Heart left ventricle (tissue), 16 donors: ENCODE results near the gene MCM10. TPM values are rescaled to one million over a fixed set of nuclear protein-coding genes. Genes with fewer than 3 reads are reported as not detected.

Source experiments
- ATAC-seq, 4 donors: fragments of 200-7000 bp; cut with Tn5 transposase; one replicate each; pipeline ENCODE4 v1.9.1; 2020 to 2022; ENCODE audit warnings: moderate library complexity in 4 of 4, mild to moderate bottlenecking in 3 of 4, moderate number of reproducible peaks in 1 of 4
- DNase-seq, 5 donors: peaks; one replicate each; pipeline ENCODE4 v3.0.0-alpha.2; 2020
- H3K27ac ChIP-seq, 12 donors: fragments of 200-600 bp; sonication (generic) in 4 of 12; one replicate each; pipeline versions ENCODE4 v1.5.0 to v1.8.0; 2016 to 2022; ENCODE audit warnings: mild to moderate bottlenecking in 2 of 12
- H3K27me3 ChIP-seq, 9 donors: fragments of 200-600 bp; sonication (generic) in 2 of 9; one replicate each; pipeline versions ENCODE4 v1.5.1 to v1.8.0; 2016 to 2022; ENCODE audit warnings: mild to moderate bottlenecking in 3 of 9
- H3K36me3 ChIP-seq, 9 donors: fragments of 200-600 bp; sonication (generic) in 2 of 9; one replicate each; pipeline versions ENCODE4 v1.5.0 to v1.8.0; 2018 to 2022; ENCODE audit warnings: mild to moderate bottlenecking in 2 of 9
- H3K4me1 ChIP-seq, 12 donors: fragments of 200-600 bp; sonication (generic) in 4 of 12; one replicate each; pipeline versions ENCODE4 v1.5.0 to v1.8.0; 2016 to 2022; ENCODE audit warnings: mild to moderate bottlenecking in 3 of 12
- H3K4me3 ChIP-seq, 12 donors: fragments of 200-600 bp; sonication (generic) in 4 of 12; one replicate each; pipeline versions ENCODE4 v1.5.0 to v1.8.0; 2017 to 2022; ENCODE audit warnings: mild to moderate bottlenecking in 9 of 12, moderate library complexity in 4 of 12
- H3K9me3 ChIP-seq, 12 donors: fragments of 200-600 bp; sonication (generic) in 4 of 12; one replicate each; pipeline versions ENCODE4 v1.5.0 to v1.8.0; 2016 to 2022; ENCODE audit warnings: mild to moderate bottlenecking in 1 of 12
- POLR2A ChIP-seq, 2 donors: fragments of 450-650 bp; IDR thresholded peaks; one replicate each; pipeline ENCODE4 v1.6.1; 2017; ENCODE audit warnings: antibody characterized with exemption in 2 of 2, mild to moderate bottlenecking in 2 of 2, moderate library complexity in 2 of 2
- WGBS, 4 donors: extraction: QIAGEN DNeasy Blood & Tissue Kit in 2 of 4; methylation state at CpG; one replicate each; pipeline versions ENCODE4 v1.1.5 to v1.1.7; 2013 to 2018; 5-methylcytosine and 5-hydroxymethylcytosine counted together
- intact Hi-C, 10 donors: fragments of 100-400 bp; cut with DNase I; formaldehyde crosslinking; loops; one replicate each; pipeline versions ENCODE4 v1.11.1 to v1.14.2; 2022
- polyA plus RNA-seq, 2 donors: library from polyadenylated mRNA; stranded (reverse); fragments of 200-250 nt; gene quantifications; one replicate each; pipeline ENCODE4 v1.2.3, GENCODE V29; 2013
- total RNA-seq, 9 donors: library from RNA; depleted of rRNA in 2 of 9; stranded (reverse); fragments of >200 nt in 2 of 9; fragmentation: NEBNext Ultra II Directional in 3 of 9; extraction: Animal tissue kit (Norgen Biotek cat#: 25700) in 3 of 9; gene quantifications; one replicate each; pipeline versions ENCODE4 v1.1.0 to v1.2.4, GENCODE V29; 2016 to 2023
- TF ChIP-seq, protein P1 (sequence below), 12 donors: fragments of 200-600 bp; sonication (generic) in 4 of 12; IDR thresholded peaks; one replicate each; pipeline versions ENCODE4 v1.5.0 to v1.8.0; 2018 to 2022; ENCODE audit warnings: antibody characterized with exemption in 12 of 12, mild to moderate bottlenecking in 5 of 12
- donor health status: ischemic (EF 13 %, LVEDD 7.1; RV severe dilation, severe dysfunction).
- donor health status: healthy with polysubstance abuse.
- donor health status: DM: no; HTN: yes; CAD: no.
- donor health status: DM: no; HTN: no; CAD: no.
- donor health status: ischemic (EF 25% LVEDD 6.9; RV normal size, moderate dysfunction).
- donor health status: ischemic (EF 25% LVEDD 5.7; RV mildly dilated, moderate dysfunction).
- donor health status: healthy.
- donor health status: DM: yes; HTN: yes; CAD: no.
- donor health status: ischemic (EF 35%, LVEDD 5.7; RV mildly dilated, moderate dysfunction).
- donor health status: nonischemic (EF 11% LVEDD 7.7; RV severe dilation, severe dysfunction).
- donor health status: DM: yes; HTN: yes; CAD: no.
- donor health status: PGD.
- donor health status: ischemic (EF 29% LVEDD 5.4; RV normal size, mild dysfunction).
- donor health status: nonischemic (EF 23%, LVEDD 6.1; RV moderate dilation, normal function).

The MCM10 gene
- total and polyA plus RNA-seq, 11 donors, result 0.11 to 4.2 (median 0.24) TPM; not detected in 3

DNA sequence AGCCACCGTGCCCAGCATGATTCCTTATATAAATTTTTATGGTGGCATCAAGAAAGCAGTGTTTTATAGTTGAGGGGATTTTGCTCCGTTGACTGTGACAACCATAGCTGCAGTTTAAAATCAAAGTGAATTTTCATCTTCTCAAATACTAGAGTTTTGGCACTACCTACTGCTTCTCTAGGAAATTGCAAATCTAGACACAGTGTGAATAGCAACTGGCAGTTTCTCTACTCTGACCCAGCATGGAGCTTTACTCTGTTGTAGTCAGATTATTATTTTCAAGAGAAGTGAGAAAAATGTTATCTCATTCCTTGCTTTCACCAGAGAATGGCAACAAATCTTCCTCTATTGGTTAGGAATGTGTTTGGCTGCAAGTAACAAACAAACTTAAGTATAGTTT, 22.9 kb downstream of the MCM10 start:
- WGBS, 4 donors, result 88 to 98% (median 93%) methylated on average over 2 of the region's 2 CpGs
- peak overlapping the region in 1 of 12 donors; percentile 11 for H3K27ac ChIP-seq
- peaks cover 0 to 3% (median 0%) of the 10 kb centered on the region in 12 donors for H3K9me3 ChIP-seq
- H3K36me3 ChIP-seq, result peaks cover 0 to 4% (median 0%) of the 10 kb centered on the region in 9 donors
- H3K27me3 ChIP-seq, result no peaks in the 10 kb centered on the region
- H3K4me1 ChIP-seq, result no peaks in the 10 kb centered on the region
- DNase-seq, result no peak
- no peak for TF ChIP-seq POLR2A (IDR thresholded peaks at IDR 0.05)
- TF ChIP-seq, protein P1, sequence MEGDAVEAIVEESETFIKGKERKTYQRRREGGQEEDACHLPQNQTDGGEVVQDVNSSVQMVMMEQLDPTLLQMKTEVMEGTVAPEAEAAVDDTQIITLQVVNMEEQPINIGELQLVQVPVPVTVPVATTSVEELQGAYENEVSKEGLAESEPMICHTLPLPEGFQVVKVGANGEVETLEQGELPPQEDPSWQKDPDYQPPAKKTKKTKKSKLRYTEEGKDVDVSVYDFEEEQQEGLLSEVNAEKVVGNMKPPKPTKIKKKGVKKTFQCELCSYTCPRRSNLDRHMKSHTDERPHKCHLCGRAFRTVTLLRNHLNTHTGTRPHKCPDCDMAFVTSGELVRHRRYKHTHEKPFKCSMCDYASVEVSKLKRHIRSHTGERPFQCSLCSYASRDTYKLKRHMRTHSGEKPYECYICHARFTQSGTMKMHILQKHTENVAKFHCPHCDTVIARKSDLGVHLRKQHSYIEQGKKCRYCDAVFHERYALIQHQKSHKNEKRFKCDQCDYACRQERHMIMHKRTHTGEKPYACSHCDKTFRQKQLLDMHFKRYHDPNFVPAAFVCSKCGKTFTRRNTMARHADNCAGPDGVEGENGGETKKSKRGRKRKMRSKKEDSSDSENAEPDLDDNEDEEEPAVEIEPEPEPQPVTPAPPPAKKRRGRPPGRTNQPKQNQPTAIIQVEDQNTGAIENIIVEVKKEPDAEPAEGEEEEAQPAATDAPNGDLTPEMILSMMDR (IDR thresholded peaks at IDR 0.05), result no peak
- ATAC-seq, result no peak
- H3K4me3 ChIP-seq, result no peak overlapping the region
- intact Hi-C loops, result no loop called here

DNA sequence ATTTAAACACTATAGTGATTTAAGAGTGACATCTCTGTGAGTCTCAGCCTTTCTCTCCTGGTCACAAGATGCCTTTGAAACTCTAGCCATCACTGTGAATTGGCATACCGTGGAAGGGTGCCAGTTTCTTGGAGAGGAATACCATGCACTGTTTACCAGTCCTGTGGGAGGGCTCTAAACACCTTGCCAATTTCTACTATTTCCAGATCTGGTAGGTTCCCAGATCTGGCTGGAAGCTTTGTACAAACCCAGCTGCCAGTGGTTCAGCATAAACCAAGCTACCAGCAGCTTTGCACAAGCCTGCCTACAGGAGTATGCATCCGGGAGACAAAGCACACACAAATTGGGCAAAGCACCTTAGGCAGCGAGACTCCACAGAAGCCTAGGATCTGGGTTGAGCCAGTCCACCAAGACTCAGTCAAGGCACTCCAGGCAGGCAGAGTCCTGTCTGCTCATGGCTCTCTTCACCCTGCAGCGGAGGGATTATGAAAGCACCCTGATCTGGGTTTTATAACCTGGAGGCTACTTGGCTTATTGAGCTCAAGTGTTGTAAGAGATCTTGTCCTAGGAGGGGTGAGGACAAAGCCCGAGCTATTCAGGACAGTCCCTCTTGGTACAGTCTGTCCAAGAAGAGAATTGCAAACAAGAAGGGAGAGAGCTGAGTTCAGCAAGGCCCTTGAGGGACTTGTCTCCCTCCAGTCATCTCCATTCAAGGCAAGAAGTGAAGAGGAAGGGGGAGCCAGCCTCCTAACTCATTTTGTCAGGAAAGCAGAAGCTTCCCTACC, 23.6 kb downstream of the MCM10 start:
- Histone ChIP-seq H3K27ac (peak overlapping the region in 1 of 12 donors; percentile 46), H3K9me3 (peaks cover 0 to 3% (median 0%) of the 10 kb centered on the region in 12 donors), H3K36me3 (peaks cover 0 to 4% (median 0%) of the 10 kb centered on the region in 9 donors), H3K4me3 (no peak overlapping the region), H3K27me3 (no peaks in the 10 kb centered on the region), H3K4me1 (no peaks in the 10 kb centered on the region)
- no peak for DNase-seq
- 84 to 89% (median 87%) methylated on average over 4 to 5 of the region's 5 CpGs for WGBS, 4 donors
- TF ChIP-seq, protein P1 (IDR thresholded peaks at IDR 0.05), result no peak
- TF ChIP-seq POLR2A (IDR thresholded peaks at IDR 0.05), result no peak
- ATAC-seq, result peak in 3 of 4 donors; percentile 41 to 49 (median 42)
- intact Hi-C loops, result no loop called here

DNA sequence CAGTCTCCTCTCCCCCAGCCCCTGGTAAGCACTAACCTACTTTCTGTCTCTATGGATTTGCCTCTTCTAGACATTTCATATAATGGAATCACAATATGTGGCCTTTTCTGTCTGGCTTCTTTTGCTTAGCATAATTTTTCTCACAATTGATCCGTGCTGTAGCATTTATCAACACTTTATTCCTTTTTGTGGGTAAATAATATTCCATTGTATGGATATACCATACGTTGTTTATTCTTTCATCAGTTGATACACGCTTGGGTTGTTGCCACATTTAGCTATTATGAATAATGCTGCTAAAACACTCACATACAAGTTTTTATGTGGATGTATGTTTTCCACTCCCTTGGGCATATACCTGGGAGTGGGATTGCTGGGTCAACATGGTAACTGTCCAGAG, 25.8 kb downstream of the MCM10 start:
- no peak for DNase-seq
- intact Hi-C loops, result no loop called here
- ATAC-seq, result no peak

DNA sequence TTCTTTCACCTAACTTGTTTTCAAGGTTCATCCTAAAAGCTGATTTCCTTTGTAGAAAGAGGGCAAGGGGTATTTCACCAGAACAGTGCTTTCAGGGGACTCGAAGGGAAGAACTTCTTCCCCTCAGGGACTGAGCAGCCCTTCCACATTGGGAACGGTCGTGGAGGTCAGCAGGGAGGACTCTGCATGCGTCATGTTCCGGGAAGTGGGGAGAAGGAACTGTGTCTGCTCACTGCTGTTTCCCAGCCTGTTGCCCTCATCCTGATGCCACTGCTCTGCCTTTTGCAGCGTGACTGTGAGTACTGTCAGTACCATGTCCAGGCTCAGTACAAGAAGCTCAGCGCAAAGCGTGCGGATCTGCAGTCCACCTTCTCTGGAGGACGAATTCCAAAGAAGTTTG, 27.2 kb downstream of the MCM10 start:
- DNase-seq, result peak in 2 of 5 donors; percentile 20 to 38
- TF ChIP-seq, protein P1 (IDR thresholded peaks at IDR 0.05), result no peak
- no peak for TF ChIP-seq POLR2A (IDR thresholded peaks at IDR 0.05)
- Histone ChIP-seq H3K27me3 (no peaks in the 10 kb centered on the region), H3K4me3 (no peak overlapping the region), H3K4me1 (no peaks in the 10 kb centered on the region), H3K9me3 (peaks cover 0 to 3% (median 0%) of the 10 kb centered on the region in 12 donors), H3K27ac (no peak overlapping the region), H3K36me3 (no peaks in the 10 kb centered on the region)
- intact Hi-C loops, result no loop called here
- 86 to 90% (median 87%) methylated on average over 10 of the region's 10 CpGs for WGBS, 4 donors
- peak in 1 of 4 donors; percentile 20 for ATAC-seq

More for the DNA sequence above, 25.8 kb downstream of the MCM10 start:
- TF ChIP-seq, protein P1 (IDR thresholded peaks at IDR 0.05), result no peak
- TF ChIP-seq POLR2A (IDR thresholded peaks at IDR 0.05), result no peak
- 97 to 99% (median 98%) methylated on average over 3 of the region's 3 CpGs for WGBS, 4 donors
- H3K9me3 ChIP-seq, result peaks cover 0 to 3% (median 0%) of the 10 kb centered on the region in 12 donors
- H3K27ac ChIP-seq, result no peak overlapping the region
- H3K36me3 ChIP-seq, result peaks cover 0 to 4% (median 0%) of the 10 kb centered on the region in 9 donors
- no peaks in the 10 kb centered on the region for H3K27me3 ChIP-seq
- no peaks in the 10 kb centered on the region for H3K4me1 ChIP-seq
- H3K4me3 ChIP-seq, result no peak overlapping the region
